IPS-NIHi7 (cell line): Measurements from ENCODE around the gene NPHP4.

Source experiments
- DNase-seq: peaks from one replicate; pipeline ENCODE4 v3.0.0; 2012; ENCODE audit warnings: mixed read lengths; ENCODE audit errors: extremely low spot score

Gene NPHP4

DNA sequence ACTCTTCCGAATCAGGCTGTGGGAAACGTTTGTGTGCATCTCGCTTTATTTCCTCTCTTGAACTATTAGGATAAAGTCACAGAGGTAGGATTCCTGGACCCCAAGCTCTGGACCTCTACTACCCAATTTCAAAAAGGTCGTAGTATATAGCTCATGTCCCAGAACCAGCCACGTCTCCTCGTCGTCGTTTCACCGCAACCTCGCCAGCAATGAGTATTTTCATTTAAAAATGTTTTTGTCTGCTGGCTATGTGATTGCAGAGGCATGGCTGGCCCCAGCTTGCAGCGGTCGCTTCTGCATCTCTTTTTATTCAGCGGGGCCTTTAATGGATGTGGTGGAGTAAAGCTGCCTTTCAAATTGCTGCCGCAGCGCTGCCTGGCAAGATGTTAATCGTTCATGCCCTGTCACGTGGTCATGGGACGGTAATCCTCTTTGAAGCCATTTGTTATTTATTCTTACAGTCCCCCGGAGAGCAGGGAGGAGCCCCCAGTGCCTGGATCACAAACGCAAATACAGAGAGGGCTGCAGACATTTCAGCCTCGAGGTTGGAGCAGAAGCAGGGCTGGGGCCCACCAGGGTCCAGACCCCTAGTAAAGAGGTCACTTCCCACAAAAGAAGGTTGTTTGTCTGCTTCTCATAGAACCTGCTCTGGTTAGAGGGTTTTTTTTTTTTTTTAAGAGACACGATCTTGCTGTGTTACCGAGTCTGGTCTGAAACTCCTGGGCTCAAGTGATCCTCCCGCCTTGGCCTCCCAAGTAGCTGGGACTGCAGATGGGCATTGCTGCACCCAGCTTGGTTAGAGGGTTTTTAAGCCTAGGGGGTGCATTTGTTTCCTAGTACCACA is 11.6 kb upstream of the NPHP4 start:
- no peak for DNase-seq

DNA sequence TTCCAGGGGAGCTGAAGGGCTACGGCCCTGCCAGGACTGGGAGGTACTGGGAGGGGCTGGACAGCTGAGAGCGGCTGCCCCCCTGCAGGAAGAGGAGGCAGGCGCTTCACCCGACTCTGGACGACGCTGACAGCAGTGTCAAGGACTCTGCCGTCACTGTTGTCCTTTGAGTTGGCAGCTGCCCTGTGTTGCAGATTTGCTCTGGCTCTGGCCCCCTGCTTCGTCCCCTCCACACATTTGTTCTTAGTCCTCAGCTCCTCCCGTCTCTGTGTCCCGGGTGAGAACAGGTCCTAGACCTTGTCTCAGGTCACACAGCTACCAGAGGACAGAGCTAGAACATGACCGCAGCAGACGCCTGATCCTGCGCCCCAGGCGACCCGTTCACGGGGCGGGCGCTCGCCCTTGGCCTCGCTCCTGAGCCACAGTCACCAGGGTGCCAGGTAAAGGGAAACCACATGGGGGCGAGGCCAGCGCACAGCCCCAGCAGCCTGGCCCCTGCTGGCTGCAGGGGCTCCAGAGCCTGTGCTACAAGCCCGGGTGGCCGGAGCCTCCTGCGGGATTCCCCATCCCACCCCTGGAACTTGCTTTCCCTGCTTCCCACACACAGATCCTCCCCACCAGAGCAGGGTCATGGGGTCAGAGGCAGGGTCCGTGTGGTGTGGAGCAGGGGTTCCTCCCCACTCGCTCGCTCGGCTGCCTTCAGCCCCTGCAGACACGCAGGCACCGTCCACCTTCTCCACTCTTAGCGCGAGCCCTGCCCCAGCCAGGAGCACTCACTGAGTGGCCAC is 10.7 kb upstream of the NPHP4 start:
- DNase-seq = peak; percentile 49

GRCh38 chr1:6001992-6002576 is 9.9 kb upstream of the NPHP4 start:
- no peak for DNase-seq

GRCh38 chr1:6000444-6001288 is 8.4 kb upstream of the NPHP4 start:
- no peak for DNase-seq

DNA sequence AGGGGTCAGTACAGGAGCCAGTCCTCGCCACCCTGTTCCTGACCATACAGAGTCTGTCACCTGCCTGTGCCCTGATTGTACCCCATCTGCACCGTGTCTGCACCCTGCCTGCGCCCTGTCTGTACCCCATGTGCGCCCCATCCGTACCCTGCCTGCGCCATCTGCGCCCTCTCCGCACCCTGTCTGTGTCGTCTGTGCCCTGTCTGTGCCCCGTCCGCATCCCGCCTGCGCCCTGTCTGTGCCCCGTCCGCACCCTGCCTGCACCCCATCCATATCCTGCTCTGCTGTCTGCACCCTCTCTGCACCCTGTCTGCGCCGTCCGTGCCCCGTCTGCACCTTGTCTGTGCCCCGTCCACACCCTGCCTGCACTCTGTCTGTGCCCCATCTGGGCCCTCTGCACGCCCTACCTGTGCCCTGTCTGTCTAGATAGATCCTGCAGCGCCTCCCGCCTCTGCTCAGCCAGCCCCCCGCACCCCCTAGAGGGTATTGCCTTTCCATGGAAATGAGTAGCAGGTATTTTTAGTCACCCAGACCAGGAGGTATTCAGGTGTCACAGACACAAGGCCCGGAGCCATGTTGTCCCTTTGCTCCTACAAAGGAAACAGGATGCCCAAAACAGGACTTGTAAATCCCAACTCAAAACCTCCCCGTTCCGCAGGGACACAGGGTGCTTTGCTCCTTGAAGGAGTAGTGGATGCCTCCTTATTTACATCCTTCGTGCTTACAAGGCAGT is 7.7 kb upstream of the NPHP4 start:
- DNase-seq = no peak

DNA sequence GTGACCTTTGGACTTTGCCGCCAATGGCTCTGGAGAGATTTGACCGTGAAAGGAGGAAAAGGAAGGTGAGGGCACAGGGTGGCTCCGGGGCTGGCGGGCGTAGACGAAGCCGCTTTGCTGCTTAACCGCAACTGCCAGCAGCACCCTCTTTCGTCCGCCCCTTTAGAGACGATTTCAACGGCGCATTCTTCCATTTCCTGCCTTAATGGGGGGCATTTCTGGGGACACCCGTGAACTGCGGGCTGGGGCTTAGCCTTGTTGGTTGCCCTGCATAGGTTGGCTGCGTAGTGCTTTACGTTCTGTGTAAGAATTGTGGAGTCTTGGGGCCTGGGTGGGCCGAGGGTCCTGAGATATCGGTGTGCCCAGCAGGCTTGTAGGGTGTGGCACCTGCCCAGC is 6.7 kb upstream of the NPHP4 start:
- no peak for DNase-seq

GRCh38 chr1:5998051-5998905 is 6.1 kb upstream of the NPHP4 start:
- no peak for DNase-seq

GRCh38 chr1:5997316-5997715 is 5.1 kb upstream of the NPHP4 start:
- DNase-seq = no peak

DNA sequence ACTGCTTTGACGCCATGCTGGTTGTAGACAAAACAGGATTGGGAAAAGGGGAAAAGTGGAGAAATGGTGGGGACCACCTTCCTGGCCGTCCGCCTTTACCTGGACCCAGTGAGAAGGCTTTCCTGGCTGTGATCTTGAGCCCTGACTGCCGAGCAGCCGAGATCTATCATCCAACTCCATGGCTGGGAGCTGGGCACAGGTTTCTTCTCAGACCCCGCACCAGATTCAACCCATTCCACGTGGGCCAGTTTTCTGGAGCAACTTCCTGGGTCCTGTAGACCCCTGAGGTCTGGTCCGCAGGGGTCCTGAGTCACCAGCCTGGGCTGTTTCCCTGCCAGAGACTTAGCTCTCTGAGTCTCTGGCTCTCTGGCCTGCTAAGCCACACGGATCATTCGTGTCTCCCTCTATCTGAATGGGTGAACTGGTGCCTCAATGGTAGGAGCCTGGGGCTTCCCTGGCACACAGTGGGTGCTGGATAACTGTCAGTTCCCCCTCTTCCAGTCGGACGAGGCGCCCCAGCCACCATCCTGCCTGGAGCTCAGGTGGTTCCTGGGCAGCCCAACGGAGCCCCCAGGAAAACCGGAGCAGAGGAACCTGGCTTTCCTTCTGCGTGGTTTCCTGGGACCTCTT is 4.5 kb upstream of the NPHP4 start:
- DNase-seq = no peak

DNA sequence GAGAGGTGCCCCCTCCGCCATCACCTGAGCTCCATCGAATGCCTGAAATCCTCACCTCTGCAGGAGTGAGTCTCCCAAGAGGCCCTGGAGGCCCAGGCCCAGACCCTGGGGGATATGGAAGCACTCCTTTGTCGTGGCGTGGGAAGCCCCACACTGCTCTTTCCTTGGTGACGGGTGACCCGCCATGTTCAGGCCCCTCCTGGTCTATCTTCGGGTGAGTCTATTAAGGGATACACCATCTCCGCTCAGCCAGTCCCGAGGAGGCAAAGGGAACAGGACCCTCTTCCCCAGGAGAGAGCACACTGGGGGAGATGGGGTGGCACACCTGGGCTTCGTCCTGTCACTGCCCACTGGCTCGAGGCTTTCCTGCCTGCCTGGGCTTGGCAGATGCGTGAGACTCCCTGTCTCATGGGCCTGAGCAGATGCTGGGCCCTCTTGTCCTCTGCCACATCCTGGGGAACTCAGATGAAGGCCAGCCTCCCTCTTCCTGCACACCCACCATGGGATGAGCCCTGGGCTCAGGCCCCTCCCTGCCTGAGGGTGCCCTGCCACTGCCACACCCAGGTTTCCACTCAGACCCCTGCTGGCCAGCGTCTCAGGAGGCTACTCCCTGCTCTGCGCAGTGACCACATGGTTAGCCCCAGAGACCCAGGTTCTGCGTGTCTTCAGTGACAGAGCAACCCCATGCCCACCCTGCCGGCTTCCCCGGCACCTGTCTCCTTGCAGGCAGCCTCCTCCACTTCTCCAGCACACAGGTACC is 3.8 kb upstream of the NPHP4 start:
- DNase-seq = no peak

DNA sequence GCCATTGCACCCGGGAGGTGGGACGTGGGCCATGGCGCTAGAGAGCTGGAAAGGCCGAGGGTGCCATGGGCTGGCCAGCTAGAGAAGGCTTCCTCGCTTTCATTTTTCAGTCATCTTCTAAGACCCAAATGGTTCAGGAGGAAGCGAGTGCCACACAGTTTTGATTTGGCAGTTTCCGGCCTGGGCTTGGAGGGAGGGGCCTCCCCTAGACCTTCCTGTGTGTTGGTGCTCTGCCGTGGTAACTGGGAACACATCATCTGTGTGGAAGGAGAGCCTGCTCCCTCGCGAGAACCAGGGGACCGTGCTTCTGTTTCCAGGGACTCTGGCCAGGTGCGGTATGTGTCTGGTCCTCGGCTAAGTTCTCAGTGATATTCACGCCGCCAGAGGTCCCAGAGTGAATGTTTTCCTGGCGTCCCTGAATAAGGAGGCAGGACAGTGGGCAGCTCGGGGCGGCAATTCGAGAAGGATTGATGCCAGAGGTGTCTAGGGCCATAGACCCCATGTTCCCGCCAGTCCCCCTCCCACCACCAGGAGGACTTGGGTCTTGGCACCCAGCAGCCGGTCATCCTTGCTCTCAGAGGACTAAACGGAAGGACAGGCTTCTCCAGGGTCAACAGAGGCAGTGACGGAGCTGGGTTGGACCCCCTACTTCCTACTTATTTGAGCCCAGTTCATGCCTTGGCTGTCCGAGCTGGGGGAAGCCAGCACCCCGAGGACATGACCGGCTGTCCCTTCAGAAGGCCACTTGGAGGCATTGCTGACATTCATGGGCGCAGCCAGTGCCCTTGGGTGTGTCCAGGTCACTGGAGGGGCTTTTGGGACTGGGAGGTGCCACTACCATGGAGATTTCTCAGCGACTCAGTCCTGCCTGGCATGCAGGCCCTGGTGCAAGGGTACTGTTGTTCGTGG is 2.7 kb upstream of the NPHP4 start:
- DNase-seq = no peak

- no peak for DNase-seq
Observed at GRCh38 chr1:5993556-5994491, 1.6 kb upstream of the NPHP4 start.

- no peak for DNase-seq
Observed at GRCh38 chr1:5992814-5993555, 760 bp upstream of the NPHP4 start.

DNA sequence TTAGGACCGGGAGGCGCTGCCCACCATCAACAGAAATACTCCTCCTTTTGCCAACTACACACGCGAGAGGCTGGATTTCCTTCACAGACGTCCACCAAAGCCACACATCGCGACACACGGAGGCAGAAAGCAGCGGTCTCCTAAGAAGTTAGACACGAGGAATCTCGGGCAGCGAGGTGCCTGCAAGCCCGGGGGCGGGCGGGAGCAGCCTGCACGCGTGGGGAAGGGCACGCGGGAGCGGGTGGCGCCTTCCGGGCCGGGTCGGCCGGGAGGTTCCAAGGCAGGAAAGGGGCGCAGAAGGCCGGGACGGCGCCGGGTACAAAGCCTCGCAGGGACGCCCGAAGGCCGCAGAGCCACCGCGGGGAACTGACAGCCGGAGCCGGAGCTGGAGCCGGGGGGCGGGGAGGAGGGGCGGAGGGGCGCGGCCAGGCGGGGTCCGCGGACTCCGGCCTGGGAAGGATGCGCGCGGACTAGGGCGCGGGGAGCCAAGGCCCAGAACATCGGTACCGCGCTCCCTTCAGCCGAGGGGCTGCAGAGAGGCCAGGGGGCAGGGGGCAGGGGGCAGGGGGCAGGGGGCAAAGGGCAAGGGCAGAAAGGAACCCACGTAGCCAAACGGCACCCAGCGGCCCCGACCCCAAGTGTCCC is 722 bp downstream of the NPHP4 start:
- peak; percentile 76 for DNase-seq

- no peak for DNase-seq
Observed at GRCh38 chr1:5990913-5991312, 1.3 kb downstream of the NPHP4 start.
